Measurements from ENCODE around the gene SORCS2. TPM values are rescaled to one million over a fixed set of nuclear protein-coding genes. Genes with fewer than 3 reads are reported as not detected.

SORCS2 gene
- total RNA-seq, 1 donor from 2014 or later, result 5.2 TPM

DNA sequence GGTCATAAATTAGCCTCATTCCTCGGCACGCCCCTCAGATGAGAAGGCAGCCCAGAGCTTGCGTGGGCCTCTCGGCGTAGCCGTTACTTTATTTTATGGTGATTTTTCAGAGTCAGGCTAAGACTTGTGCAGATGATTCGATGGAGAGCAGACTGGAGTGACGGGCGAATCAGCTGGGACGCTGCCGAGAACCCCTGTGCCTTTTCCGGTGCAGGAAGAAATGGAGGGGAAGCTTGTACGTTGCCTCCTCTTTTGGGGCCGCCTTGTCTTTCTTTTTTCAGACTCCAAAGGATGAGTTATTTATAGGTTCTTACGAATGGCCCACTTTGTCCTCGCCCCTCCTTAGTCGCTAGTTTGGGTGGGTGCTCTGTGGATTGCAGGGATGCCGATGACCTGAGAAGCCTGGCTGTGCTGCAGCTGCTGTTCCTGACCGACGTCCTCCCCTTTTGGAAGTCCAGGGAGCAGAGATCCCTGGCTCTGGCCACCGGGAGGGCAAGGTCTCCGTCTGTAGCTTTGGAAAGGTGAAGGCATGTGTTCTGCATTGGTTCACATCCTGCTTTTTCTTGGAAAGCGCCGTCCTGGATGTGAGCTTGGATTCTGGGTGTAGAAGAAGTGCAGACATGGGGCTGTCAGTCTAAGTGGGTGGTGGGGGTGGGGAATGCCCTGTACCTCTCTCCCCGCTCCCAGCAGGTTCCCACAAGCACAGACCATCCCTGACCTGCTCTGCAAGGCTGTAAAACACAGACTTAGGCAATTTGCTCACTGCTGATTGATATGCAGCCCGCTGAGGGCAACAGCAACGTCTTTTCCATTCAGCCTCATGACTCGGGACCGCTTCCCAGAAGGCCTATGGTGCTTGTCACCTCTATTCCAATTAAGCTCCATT, 9.3 kb downstream of the SORCS2 start:
- Histone ChIP-seq H2AFZ (replicated peaks) (no peak overlapping the region), H3K79me2 (ENCODE audit: low read depth) (no peaks in the 10 kb centered on the region), H3F3A (ENCODE audit: low read depth) (peaks cover 16% of the 10 kb centered on the region), H3K4me3 (no peak overlapping the region), H3K4me1 (peaks cover 7% of the 10 kb centered on the region), H3K9ac (no peak overlapping the region), H3K9me3 (ENCODE audit: low read depth) (no peaks in the 10 kb centered on the region), H3K36me3 (no peaks in the 10 kb centered on the region), H4K20me1 (ENCODE audit: low read depth) (peaks cover 36% of the 10 kb centered on the region), H3K27ac (no peak overlapping the region), H3K4me2 (no peak overlapping the region), H3K27me3 (no peaks in the 10 kb centered on the region)
- H3K27me3 Mint-ChIP-seq (ENCODE audit: insufficient read depth, low read depth), result peaks cover 17% of the 10 kb centered on the region
- H3K27ac Mint-ChIP-seq, result peak overlapping the region; percentile 89
- no peaks in the 10 kb centered on the region for H3K9me3 Mint-ChIP-seq
- DNase-seq (ENCODE audit: low spot score), result no peak
- H3K36me3 Mint-ChIP-seq, result no peaks in the 10 kb centered on the region
- H3K4me1 Mint-ChIP-seq, result peaks cover 48% of the 10 kb centered on the region
- TF ChIP-seq EZH2phosphoT487 (IDR thresholded peaks at IDR 0.05) (no peak), EZH2 (IDR thresholded peaks at IDR 0.05) (no peak), CTCF (IDR thresholded peaks at IDR 0.05) (no peak)
- H3K4me3 Mint-ChIP-seq, result no peak overlapping the region

GRCh38 chr4:7202411-7202810, 10.1 kb downstream of the SORCS2 start:
- no peaks in the 10 kb centered on the region for H3K9me3 Mint-ChIP-seq
- Histone ChIP-seq H3K36me3 (no peaks in the 10 kb centered on the region), H3F3A (ENCODE audit: low read depth) (peaks cover 24% of the 10 kb centered on the region), H3K4me2 (no peak overlapping the region), H3K9me3 (ENCODE audit: low read depth) (no peaks in the 10 kb centered on the region), H3K9ac (no peak overlapping the region), H3K27ac (no peak overlapping the region), H4K20me1 (ENCODE audit: low read depth) (peaks cover 42% of the 10 kb centered on the region), H3K79me2 (ENCODE audit: low read depth) (no peaks in the 10 kb centered on the region), H2AFZ (replicated peaks) (no peak overlapping the region), H3K4me1 (peaks cover 14% of the 10 kb centered on the region), H3K4me3 (no peak overlapping the region), H3K27me3 (no peaks in the 10 kb centered on the region)
- no peak for DNase-seq (ENCODE audit: low spot score)
- no peaks in the 10 kb centered on the region for H3K36me3 Mint-ChIP-seq
- H3K27ac Mint-ChIP-seq, result no peak overlapping the region
- TF ChIP-seq EZH2 (IDR thresholded peaks at IDR 0.05) (no peak), EZH2phosphoT487 (IDR thresholded peaks at IDR 0.05) (no peak), CTCF (IDR thresholded peaks at IDR 0.05) (no peak)
- peaks cover 13% of the 10 kb centered on the region for H3K27me3 Mint-ChIP-seq (ENCODE audit: insufficient read depth, low read depth)
- H3K4me1 Mint-ChIP-seq, result peaks cover 48% of the 10 kb centered on the region
- H3K4me3 Mint-ChIP-seq, result no peak overlapping the region

DNA sequence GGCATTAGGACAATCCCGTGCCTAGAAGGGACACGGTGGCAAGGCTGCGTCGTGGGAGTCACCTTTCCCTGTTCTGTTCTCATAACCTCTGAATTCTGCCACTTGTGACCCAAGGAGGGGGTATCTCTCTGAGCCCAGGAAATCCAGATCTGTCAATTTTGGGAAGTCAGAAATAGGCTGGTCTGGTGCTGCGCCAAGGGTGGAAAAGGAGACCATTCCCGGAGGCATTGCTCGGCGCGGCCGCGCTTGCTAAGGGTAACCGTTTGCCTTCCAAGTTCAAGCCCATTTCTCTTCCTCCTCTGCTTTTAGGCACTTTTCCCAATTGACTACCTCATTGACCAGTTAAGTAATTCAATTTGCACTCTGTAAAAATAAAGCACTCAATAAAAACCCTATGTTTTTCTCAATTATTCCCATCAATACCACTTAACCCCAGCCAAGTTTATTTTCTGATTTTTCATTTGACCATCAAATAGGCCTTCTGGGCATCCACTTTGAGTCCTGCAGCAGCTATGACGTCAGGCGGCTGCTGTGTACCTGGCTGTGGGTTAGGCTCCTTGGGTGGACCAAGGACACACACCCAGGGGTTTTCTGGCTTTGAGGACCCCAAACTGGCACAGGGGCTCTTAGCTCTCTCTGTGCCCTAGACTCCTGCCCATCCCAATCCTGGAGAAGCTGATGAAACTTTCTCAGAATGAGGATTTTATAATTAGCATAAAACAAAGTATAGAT, 12.5 kb downstream of the SORCS2 start:
- no peak overlapping the region for H3K27ac Mint-ChIP-seq
- Histone ChIP-seq H3K79me2 (ENCODE audit: low read depth) (no peaks in the 10 kb centered on the region), H3K36me3 (no peaks in the 10 kb centered on the region), H3K27me3 (no peaks in the 10 kb centered on the region), H3K4me3 (no peak overlapping the region), H3K9me3 (ENCODE audit: low read depth) (no peaks in the 10 kb centered on the region), H4K20me1 (ENCODE audit: low read depth) (peaks cover 42% of the 10 kb centered on the region), H3K4me1 (peaks cover 28% of the 10 kb centered on the region), H3K4me2 (no peak overlapping the region), H3K27ac (no peak overlapping the region), H2AFZ (replicated peaks) (no peak overlapping the region), H3F3A (ENCODE audit: low read depth) (peaks cover 24% of the 10 kb centered on the region), H3K9ac (no peak overlapping the region)
- H3K4me1 Mint-ChIP-seq, result peaks cover 50% of the 10 kb centered on the region
- H3K4me3 Mint-ChIP-seq, result no peak overlapping the region
- TF ChIP-seq EZH2phosphoT487 (IDR thresholded peaks at IDR 0.05), result no peak
- TF ChIP-seq EZH2 (IDR thresholded peaks at IDR 0.05), result no peak
- no peak for TF ChIP-seq CTCF (IDR thresholded peaks at IDR 0.05)
- no peaks in the 10 kb centered on the region for H3K36me3 Mint-ChIP-seq
- H3K27me3 Mint-ChIP-seq (ENCODE audit: insufficient read depth, low read depth), result peaks cover 14% of the 10 kb centered on the region
- no peak for DNase-seq (ENCODE audit: low spot score)
- no peaks in the 10 kb centered on the region for H3K9me3 Mint-ChIP-seq

Measured in neural progenitor cell (in vitro differentiated cells).